Stimulated activated CD4-positive, alpha-beta T cell treated with anti-CD3 and anti-CD28 coated beads, Interleukin-15, amount 100 ng/mL, for 48 hours (primary cell): ENCODE data around the gene PADI4.

ENCODE experiments used
- DNase-seq, 2 donors: peaks; one replicate each; pipeline ENCODE4 v3.0.0-alpha.2; 2020; ENCODE audit warnings: low read depth in 2 of 2

PADI4 gene

GRCh38 chr1:17307946-17308345 is at the start of gene PADI4:
Gene PADI4 (plus strand): TSS chr1:17308197. CDS start chr1:17308223, 26 bp downstream.
- no peak for DNase-seq

DNA sequence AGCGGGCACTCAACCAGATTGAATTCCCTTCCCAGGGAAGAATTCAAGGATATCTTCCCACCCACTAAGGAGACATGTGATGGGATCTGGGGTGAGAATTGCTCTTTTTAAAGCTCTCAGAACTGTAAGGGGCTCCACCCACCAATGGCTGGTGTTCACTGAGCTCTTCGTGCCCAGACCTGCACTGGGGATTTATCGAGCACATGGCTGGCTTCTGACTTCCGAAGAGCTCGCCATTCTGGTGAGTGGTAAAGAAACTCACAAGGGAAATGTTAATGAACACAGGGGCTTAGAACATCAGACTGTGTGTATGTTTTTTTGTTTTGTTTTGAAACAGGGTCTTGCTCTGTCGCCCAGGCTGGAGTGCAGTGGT is 49.3 kb upstream of the PADI4 start:
- no peak for DNase-seq

GRCh38 chr1:17259233-17259873 is 48.6 kb upstream of the PADI4 start:
- DNase-seq: no peak

DNA sequence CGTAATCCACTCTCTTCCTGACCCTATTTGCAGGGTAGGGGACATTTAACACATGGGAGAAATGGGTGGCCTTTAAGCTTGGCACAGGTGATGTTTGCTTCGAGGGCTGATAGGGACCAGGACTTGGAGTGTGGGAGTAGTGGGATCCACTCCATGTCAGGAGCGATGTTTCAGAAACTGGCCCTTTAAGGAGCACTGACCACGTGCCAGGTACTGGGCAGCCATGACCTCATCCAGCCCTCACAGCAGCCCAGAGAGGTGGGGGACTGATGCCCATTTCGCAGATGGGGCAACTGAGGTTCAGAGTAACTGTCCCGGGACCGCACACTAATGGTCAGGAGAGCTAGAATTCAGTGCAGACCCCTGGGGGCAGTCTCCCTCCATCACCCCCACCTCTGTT is 47.7 kb upstream of the PADI4 start:
- no peak for DNase-seq

DNA sequence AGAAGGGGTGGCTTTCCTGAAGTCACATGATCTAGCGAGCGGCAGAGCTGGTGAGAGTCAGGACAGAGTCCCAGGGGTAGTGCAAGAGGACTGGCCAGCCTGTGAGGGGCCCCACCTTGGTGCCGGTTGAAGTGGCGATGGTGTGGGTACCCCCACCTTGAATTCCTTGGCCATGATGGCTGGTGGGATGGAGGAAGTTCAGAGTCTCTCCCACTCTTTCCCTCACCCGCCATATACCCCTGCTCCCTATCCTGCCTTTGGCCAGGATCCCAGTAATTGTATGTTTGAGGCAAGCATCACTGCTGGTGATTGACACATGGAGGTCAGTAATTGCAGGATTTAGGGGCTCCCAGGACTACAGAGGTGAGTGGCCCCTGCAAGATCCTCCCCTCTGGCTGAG is 47.3 kb upstream of the PADI4 start:
- DNase-seq: no peak

DNA sequence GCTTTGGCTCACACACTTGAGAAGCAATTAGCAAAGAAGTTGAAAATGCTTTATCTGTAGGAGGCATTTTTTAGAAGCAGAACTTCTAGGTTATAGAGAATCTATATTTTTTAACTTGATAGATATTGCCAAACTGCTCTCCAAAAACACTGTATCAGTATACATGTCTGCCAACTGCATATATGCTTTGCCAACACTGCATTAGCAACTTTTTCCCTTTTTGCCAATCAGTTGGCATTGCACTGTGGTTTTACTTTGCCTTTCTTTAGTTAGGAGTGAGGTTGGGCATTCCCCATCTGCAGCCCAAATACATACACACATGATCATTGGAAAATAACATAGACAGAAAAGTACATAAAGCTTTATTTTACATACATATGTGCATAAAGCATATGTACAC is 44.1 kb upstream of the PADI4 start:
- DNase-seq: no peak

- DNase-seq: no peak
Observed at GRCh38 chr1:17264470-17264869, 43.5 kb upstream of the PADI4 start.

- DNase-seq: no peak
Observed at GRCh38 chr1:17265162-17265561, 42.8 kb upstream of the PADI4 start.

DNA sequence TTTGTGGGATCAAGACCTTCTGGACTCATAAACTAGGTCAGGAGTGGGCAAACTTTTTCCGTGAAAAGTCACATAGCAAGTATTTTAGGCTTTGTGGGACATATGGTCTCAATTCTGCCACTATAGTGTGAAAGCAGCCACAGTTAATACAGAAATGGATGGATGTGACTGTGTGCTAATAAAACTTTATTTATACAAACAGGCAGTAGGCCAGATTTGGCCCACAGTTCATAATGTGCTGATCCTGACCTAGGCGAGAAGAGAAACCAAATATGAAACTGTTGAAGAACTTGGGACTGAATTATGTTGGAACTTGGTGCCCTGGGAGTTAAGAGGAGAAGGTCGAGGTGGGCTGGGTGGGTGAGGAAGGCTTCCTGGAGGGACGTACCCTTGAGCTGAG is 42.0 kb upstream of the PADI4 start:
- no peak for DNase-seq

GRCh38 chr1:17270891-17271765 is 36.9 kb upstream of the PADI4 start:
- DNase-seq: no peak

- no peak for DNase-seq
Observed at GRCh38 chr1:17272066-17272465, 35.9 kb upstream of the PADI4 start.

GRCh38 chr1:17272646-17273045 is 35.4 kb upstream of the PADI4 start:
- DNase-seq: no peak

GRCh38 chr1:17273096-17273495 is 34.9 kb upstream of the PADI4 start:
- no peak for DNase-seq

GRCh38 chr1:17274186-17275170 is 33.5 kb upstream of the PADI4 start:
- peak; percentile 6 to 21 for DNase-seq

DNA sequence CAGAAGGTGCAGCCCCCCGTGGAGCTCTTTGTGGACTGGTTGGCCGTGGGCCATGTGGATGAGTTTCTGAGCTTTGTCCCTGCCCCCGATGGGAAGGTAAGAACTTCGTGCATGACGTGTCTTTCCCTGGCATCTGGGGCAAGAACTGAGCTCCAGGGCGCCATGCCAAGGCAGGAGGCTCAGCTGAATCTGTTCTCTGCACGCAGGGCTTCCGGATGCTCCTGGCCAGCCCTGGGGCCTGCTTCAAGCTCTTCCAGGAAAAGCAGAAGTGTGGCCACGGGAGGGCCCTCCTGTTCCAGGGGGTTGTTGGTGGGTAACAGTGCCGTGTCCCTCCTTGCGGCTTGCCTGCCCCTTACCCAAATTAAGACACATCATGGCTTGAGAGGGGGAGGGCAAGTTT is 31.4 kb upstream of the PADI4 start:
- DNase-seq: no peak

DNA sequence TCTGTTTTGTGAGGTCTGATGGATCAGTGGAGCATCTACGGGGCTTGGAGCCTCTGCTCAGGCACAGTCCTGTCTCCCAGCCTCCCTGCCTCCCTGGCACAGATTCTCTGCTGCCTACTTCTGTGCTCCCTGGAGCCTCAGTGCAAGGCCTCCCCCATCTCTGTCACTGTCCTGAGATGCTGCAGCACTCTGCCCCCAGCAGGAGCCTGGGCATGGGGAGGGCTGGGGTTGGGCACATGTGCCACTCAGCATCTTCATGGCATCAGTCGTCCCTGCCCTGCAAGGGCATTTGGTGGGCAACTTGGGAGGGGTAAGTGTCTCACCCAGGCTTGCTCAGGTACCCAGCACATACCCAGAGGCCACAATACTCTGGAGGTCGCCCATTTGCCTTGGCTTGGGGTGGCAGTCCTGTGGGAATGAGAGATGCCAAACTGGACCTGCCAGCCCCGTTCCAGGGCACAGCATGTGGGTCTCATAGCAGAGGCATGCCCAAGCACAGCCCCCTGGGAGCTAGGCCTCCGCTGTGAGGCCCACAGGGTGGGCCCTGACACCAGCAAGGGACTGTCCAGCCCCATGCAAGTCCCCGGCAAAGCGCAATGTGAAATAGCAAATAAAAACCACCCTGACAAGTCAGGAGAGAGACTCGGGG is 30.4 kb upstream of the PADI4 start:
- DNase-seq: no peak

- DNase-seq: no peak
Observed at GRCh38 chr1:17278996-17279830, 28.8 kb upstream of the PADI4 start.

DNA sequence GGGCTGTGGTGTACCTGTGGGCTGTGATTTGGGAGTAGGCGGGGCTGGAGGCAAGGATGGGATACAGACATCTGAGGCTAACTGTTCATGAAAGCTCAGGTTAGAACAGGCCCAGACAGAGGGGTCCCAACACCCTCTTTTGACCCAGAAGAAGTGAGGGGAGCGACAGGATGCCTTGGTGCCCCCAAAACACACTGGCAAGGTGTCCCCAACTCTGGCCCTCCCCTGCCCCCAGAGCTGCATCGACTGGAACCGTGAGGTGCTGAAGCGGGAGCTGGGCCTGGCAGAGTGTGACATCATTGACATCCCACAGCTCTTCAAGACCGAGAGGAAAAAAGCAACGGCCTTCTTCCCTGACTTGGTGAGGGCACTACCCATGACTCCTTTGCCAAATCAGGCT is 27.6 kb upstream of the PADI4 start:
- no peak for DNase-seq

DNA sequence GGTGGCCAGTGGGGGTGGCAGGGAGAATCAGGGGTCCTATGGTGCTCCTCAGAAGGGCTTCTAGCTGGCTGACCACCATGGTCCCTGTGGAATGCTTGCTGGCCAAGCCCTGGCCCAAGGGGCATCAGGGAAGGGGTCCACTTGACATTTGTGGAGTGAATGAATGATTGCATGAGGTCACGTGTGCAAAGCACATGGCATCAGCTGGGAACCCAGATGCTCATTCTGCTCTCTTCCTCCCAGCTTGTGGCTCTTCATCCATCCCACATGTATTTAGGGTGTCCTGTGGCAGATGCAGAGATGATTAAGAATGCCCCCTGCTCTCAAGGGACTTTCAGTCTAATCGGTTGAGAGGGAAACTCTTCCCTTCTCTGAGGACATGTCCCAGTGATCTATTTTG is 27.1 kb upstream of the PADI4 start:
- DNase-seq: no peak

DNA sequence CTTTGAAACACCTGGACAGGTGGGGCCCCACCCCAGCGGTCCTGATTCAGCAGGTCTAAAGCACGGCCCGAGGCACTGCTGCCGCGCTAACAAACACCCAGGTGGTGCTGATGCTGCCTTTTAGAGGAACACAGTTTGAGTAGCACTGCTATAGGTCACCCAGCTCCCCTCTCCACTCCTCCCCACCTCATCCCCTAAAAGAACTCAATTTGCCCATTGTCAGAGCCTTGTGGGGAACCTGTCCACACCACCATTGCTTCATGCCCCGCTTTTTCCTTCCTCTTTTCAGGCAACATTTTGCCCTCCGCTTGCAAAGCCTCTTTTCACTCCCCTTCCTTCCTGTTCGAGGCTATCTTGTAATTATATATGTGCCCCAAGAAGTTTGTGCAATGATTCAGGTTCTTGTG is 26.2 kb upstream of the PADI4 start:
- DNase-seq: no peak

DNA sequence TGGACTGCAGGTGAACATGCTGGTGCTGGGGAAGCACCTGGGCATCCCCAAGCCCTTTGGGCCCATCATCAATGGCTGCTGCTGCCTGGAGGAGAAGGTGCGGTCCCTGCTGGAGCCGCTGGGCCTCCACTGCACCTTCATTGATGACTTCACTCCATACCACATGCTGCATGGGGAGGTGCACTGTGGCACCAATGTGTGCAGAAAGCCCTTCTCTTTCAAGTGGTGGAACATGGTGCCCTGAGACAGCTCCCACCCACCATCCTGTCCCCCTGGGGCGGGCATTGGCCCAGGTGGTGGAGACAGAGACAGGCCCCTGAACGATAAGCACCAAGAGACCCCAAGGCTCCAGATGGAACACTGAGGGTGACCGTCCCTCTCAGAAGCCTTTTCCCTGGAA is 25.2 kb upstream of the PADI4 start:
- DNase-seq: no peak
